ENCODE measurements around the gene KCNK2. TPM values are rescaled to one million over a fixed set of nuclear protein-coding genes. Genes with fewer than 3 reads are reported as not detected.

KCNK2 gene
- total RNA-seq, 1 donor from 2014 or later = 1.1 TPM

GRCh38 chr1:215210167-215210566, 127.6 kb downstream of the KCNK2 start:
- Histone ChIP-seq H3K36me3 (no peaks in the 10 kb centered on the region), H3K9ac (no peak overlapping the region), H3F3A (ENCODE audit: low read depth) (peaks cover 4% of the 10 kb centered on the region), H3K27me3 (no peaks in the 10 kb centered on the region), H3K27ac (no peak overlapping the region), H3K4me3 (no peak overlapping the region), H3K4me1 (no peaks in the 10 kb centered on the region), H3K4me2 (no peak overlapping the region), H3K9me3 (ENCODE audit: low read depth) (no peaks in the 10 kb centered on the region), H2AFZ (replicated peaks) (no peak overlapping the region), H4K20me1 (ENCODE audit: low read depth) (no peaks in the 10 kb centered on the region), H3K79me2 (ENCODE audit: low read depth) (no peaks in the 10 kb centered on the region)
- DNase-seq (ENCODE audit: low spot score) = no peak
- H3K27me3 Mint-ChIP-seq (ENCODE audit: insufficient read depth, low read depth) = peaks cover 2% of the 10 kb centered on the region
- no peak overlapping the region for H3K4me3 Mint-ChIP-seq
- no peaks in the 10 kb centered on the region for H3K9me3 Mint-ChIP-seq
- TF ChIP-seq, protein P1, sequence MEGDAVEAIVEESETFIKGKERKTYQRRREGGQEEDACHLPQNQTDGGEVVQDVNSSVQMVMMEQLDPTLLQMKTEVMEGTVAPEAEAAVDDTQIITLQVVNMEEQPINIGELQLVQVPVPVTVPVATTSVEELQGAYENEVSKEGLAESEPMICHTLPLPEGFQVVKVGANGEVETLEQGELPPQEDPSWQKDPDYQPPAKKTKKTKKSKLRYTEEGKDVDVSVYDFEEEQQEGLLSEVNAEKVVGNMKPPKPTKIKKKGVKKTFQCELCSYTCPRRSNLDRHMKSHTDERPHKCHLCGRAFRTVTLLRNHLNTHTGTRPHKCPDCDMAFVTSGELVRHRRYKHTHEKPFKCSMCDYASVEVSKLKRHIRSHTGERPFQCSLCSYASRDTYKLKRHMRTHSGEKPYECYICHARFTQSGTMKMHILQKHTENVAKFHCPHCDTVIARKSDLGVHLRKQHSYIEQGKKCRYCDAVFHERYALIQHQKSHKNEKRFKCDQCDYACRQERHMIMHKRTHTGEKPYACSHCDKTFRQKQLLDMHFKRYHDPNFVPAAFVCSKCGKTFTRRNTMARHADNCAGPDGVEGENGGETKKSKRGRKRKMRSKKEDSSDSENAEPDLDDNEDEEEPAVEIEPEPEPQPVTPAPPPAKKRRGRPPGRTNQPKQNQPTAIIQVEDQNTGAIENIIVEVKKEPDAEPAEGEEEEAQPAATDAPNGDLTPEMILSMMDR (IDR thresholded peaks at IDR 0.05) = no peak
- TF ChIP-seq EZH2phosphoT487 (IDR thresholded peaks at IDR 0.05) (no peak), EZH2 (IDR thresholded peaks at IDR 0.05) (no peak)
- no peak overlapping the region for H3K27ac Mint-ChIP-seq
- peaks cover 13% of the 10 kb centered on the region for H3K4me1 Mint-ChIP-seq
- no peaks in the 10 kb centered on the region for H3K36me3 Mint-ChIP-seq

GRCh38 chr1:215215846-215216245, 133.3 kb downstream of the KCNK2 start:
- Mint-ChIP-seq H3K36me3 (no peaks in the 10 kb centered on the region), H3K4me1 (peaks cover 13% of the 10 kb centered on the region)

DNA sequence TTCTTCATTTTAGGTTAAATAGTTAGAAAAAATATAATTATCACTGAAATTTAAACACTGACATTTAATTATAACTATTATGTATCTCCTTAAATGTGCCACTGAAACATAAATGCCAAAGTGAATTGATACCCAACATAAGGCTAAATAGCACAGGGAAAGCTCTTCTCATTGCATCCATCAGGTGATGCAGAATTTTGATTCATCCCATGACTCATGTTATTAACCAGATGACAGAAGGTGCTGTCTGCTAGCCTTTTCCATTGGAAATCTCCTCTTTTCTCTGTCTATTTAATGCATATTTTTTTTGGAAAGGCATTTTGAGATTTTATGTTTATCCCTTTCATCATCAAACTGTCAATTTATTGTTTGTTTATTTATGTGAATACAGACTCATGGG, 136.8 kb downstream of the KCNK2 start:
- no peak overlapping the region for H3K27ac ChIP-seq
- no peaks in the 10 kb centered on the region for H4K20me1 ChIP-seq (ENCODE audit: low read depth)
- no peaks in the 10 kb centered on the region for H3K79me2 ChIP-seq (ENCODE audit: low read depth)
- Mint-ChIP-seq H3K27me3 (ENCODE audit: insufficient read depth, low read depth) (no peaks in the 10 kb centered on the region), H3K4me3 (no peak overlapping the region), H3K27ac (no peak overlapping the region), H3K36me3 (no peaks in the 10 kb centered on the region), H3K9me3 (no peaks in the 10 kb centered on the region), H3K4me1 (peaks cover 5% of the 10 kb centered on the region)
- H2AFZ ChIP-seq (replicated peaks) = no peak overlapping the region
- H3F3A ChIP-seq (ENCODE audit: low read depth) = no peaks in the 10 kb centered on the region
- no peaks in the 10 kb centered on the region for H3K36me3 ChIP-seq
- no peak overlapping the region for H3K4me3 ChIP-seq
- no peak overlapping the region for H3K4me2 ChIP-seq
- TF ChIP-seq EZH2phosphoT487 (IDR thresholded peaks at IDR 0.05) = no peak
- TF ChIP-seq, protein P1 (IDR thresholded peaks at IDR 0.05) = no peak
- no peak for TF ChIP-seq EZH2 (IDR thresholded peaks at IDR 0.05)
- H3K27me3 ChIP-seq = no peaks in the 10 kb centered on the region
- H3K9me3 ChIP-seq (ENCODE audit: low read depth) = no peaks in the 10 kb centered on the region
- H3K9ac ChIP-seq = no peak overlapping the region
- no peak for DNase-seq (ENCODE audit: low spot score)
- H3K4me1 ChIP-seq = no peaks in the 10 kb centered on the region

More at GRCh38 chr1:215215846-215216245, 133.3 kb downstream of the KCNK2 start:
- Mint-ChIP-seq H3K4me3 (no peak overlapping the region), H3K27me3 (ENCODE audit: insufficient read depth, low read depth) (peaks cover 2% of the 10 kb centered on the region), H3K9me3 (no peaks in the 10 kb centered on the region), H3K27ac (no peak overlapping the region)
- TF ChIP-seq, protein P1 (IDR thresholded peaks at IDR 0.05) = no peak
- no peak for TF ChIP-seq EZH2phosphoT487 (IDR thresholded peaks at IDR 0.05)
- no peak for TF ChIP-seq EZH2 (IDR thresholded peaks at IDR 0.05)
- Histone ChIP-seq H3K9me3 (ENCODE audit: low read depth) (no peaks in the 10 kb centered on the region), H2AFZ (replicated peaks) (no peak overlapping the region), H4K20me1 (ENCODE audit: low read depth) (no peaks in the 10 kb centered on the region), H3K79me2 (ENCODE audit: low read depth) (no peaks in the 10 kb centered on the region), H3K36me3 (no peaks in the 10 kb centered on the region), H3K9ac (no peak overlapping the region), H3K27me3 (no peaks in the 10 kb centered on the region), H3F3A (ENCODE audit: low read depth) (peaks cover 2% of the 10 kb centered on the region), H3K4me3 (no peak overlapping the region), H3K4me2 (no peak overlapping the region), H3K4me1 (no peaks in the 10 kb centered on the region), H3K27ac (no peak overlapping the region)
- DNase-seq (ENCODE audit: low spot score) = no peak

All from neural progenitor cell (in vitro differentiated cells).